GM18951 (cell line): ENCODE measurements around the gene RBM20.

ENCODE experiments used
- POLR2A ChIP-seq: IDR thresholded peaks from 4 replicates; pipeline ENCODE4 v1.6.1; 2011; ENCODE audit warnings: mild to moderate bottlenecking; ENCODE audit not compliant: insufficient read length, insufficient read depth; ENCODE audit errors: extremely low read depth
- in situ Hi-C: fragments of 300-500 bp; cut with MboI; formaldehyde crosslinking; loops from one replicate; pipeline ENCODE4 v1.12.0; 2022; ENCODE audit warnings: low sequenced_read_pairs, mixed read lengths, inconsistent platforms; ENCODE audit not compliant: unreplicated experiment

RBM20 gene

DNA sequence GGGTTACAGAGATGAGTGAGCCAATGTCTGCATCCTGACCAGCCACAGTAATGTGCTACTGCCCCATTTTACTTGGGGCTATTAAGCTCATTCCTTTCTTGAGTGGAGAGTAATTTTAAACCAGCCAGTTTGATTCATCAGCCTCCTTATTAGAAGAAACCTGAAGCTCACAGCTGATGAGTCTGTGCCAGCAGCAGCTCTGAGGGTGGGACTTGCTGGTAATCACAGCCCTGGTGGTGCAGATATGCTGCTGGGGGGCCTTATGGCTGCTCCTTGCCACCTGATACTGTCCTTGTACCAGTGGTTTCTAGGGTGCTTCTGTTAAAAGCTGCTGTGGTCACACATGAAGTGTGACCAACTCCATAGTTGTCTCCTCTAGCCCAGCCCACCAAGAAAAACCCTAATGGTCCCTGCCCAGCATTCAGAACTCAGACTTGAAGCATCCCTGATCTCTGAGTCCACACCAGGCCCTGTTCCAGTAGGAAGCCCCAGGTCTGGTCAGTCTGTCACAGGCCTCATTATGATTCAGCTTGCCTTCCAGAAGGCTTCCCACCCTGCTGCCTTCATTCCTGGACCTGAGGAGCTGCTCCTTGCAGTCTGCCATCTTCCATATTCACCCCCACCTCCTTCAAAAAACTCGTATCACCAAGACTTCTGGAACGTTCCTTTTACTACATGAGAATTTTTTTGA is 28.9 kb upstream of the RBM20 start:
- in situ Hi-C loops, result loop anchor here (25.0 kb wide), 1 partner anchor 272 kb away; no protein-coding TSS in a partner anchor
- TF ChIP-seq POLR2A, result no peak

DNA sequence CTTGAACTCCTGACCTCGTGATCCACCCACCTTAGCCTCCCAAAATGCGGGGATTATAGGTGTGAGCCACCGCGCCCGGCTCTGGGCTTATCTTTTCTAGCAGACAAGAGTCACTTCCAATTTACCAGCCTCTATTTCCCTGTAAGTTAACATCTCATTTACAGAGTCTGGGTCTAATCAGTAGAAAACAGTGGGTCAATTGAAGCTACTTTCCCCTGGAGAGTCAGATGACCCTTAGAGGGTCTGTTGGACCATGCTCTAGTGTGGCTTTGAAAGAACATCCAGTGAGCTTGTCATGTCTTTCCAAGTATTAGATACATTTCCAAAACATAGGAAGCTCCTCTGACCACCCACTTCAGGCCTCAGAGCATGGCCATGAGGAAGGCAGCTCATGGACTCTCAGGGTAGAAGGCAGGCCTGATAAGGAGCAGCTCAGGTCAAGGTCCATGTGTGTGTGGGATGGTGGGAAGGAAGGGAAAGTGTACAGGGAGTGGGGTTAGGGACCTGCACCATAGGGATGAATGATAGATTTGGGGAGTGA is 27.6 kb upstream of the RBM20 start:
- TF ChIP-seq POLR2A, result no peak
- in situ Hi-C loops, result loop anchor here (25.0 kb wide), 1 partner anchor 271 kb away; no protein-coding TSS in a partner anchor

DNA sequence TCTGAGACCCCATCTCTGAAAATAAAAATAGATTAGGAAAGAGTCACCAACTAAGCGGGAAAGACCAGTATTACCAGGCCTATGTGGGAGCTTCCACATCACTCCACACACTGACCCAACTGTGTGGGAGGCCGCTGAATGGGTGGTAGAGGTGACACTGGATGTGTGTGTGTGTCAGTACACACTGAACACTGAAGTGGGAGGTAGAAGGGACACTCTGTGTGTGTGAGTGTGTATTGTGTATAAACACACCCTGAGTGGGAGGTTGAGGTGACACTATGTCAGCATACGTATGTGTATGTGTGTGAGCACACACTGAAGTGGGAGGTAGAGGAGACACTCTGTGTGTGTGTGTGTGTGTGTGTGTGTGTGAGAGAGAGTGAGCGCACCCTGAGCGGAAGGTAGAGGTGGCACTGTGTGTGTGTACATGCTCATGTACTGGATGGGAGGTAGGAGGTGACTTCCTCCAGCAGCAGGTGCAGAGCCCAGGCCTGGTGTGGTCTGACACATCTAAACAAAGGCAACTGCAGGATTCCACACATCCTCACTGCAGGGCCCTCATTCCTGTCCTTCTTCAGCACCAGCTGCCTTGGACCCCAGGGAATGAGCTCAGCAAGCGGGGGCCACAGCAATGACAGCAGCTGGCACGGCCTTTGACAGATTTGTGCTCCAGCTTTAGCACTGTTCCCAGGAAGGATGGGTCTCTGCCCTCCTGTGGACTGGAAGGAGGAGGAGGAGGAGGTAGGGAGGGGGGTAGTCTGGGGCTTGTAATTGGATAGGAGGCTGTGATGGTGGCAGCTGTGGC is 26.5 kb upstream of the RBM20 start:
- in situ Hi-C loops, result loop anchor here (25.0 kb wide), 1 partner anchor 270 kb away; no protein-coding TSS in a partner anchor
- TF ChIP-seq POLR2A, result no peak

DNA sequence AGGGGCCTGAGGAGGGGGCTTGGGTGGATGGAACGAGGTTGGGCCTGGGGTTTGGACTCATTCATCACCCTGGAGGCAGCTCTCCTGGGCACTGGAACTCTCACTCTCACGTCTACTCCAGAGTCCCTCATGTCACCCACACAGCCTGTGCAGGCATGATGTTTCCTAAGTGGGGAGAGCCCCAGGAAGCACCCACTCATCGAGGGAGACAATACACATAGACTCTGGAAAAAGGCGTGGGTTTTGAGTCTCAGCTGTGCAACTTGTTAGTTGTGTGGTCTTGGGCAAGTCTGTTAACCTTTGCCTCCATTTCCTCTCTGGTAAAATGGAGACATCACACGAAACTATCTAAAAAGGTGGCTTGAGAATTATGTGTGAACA is 25.9 kb upstream of the RBM20 start:
- no peak for TF ChIP-seq POLR2A
- in situ Hi-C loops, result loop anchor here (25.0 kb wide), 1 partner anchor 269 kb away; no protein-coding TSS in a partner anchor

DNA sequence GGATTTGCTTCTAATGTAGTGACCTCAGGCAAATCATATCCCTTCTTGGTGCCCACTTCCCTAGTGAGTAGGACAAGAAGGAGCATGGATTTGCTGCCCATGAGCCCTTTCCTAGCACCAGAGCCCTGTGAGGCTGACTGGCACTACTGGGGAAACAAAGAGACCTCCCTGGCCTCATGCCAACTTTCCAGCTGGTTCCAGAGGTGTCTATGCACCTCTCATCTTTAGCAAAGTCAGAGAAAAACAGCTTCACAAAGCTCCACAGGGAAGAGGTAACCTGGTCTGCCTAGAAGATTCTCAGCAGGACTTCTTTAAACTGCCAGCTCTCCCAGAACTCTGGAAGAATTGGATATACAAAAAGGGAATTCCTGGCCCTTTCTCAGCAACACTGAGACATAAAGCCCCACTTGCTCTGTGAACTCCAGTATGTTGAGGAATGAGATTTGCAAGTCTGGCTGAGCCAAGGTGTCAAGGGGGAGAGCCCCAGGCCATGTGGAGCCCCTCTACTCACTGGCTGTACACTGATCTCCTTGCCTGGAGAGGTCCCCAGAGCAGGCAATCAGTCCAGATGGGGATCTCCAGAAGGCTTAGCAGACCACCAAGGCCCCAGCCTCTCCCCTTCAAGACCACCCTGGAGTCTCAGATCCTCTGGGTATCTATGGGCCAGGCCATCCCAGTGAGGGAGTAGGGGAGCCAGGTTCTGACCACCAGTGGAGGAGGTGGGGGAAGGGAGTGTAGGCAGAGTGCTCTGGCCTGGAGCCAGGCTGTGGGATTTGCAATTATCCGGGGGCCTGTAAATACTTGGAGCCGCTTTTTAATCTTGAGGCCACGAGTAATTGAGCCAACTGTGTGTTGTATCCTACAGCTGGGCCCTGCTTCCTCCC is 24.4 kb upstream of the RBM20 start:
- in situ Hi-C loops, result loop anchor here (25.0 kb wide), 1 partner anchor 268 kb away; no protein-coding TSS in a partner anchor
- TF ChIP-seq POLR2A, result no peak

DNA sequence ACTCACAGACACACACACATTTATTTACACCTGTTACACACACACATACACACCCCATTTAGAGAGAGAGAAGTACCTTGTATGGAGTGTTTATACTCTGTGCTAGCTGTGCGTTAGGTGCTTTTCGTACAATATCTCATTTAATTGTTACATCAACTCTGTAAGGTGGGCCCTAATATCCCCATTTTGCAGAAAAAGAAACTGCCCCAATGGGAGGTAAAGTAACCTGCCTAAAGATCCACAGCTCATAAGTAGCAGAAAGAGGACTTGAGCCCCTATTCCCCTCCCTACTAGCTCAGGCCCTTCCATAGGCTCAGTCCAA is 23.8 kb upstream of the RBM20 start:
- no peak for TF ChIP-seq POLR2A
- in situ Hi-C loops, result loop anchor here (25.0 kb wide), 1 partner anchor 267 kb away; no protein-coding TSS in a partner anchor

DNA sequence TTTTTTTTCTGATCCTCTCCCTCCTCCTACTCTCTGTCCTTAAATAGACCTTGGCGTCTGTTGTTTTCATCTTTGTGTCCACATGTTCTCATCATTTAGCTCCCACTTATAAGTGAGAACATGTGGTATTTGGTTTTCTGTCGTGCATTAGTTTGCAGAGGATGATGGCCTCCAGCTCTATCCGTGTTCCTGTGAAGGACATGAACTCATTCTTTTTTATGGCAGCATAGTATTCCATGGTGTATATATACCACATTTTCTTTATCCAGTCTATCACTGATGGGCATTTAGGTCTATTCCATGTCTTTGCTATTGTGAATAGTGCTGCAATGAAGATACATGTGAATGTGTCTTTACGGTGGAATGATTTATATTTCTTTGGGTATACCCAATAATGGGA is 20.8 kb upstream of the RBM20 start:
- in situ Hi-C loops, result loop anchor here (25.0 kb wide), 1 partner anchor 264 kb away; no protein-coding TSS in a partner anchor

DNA sequence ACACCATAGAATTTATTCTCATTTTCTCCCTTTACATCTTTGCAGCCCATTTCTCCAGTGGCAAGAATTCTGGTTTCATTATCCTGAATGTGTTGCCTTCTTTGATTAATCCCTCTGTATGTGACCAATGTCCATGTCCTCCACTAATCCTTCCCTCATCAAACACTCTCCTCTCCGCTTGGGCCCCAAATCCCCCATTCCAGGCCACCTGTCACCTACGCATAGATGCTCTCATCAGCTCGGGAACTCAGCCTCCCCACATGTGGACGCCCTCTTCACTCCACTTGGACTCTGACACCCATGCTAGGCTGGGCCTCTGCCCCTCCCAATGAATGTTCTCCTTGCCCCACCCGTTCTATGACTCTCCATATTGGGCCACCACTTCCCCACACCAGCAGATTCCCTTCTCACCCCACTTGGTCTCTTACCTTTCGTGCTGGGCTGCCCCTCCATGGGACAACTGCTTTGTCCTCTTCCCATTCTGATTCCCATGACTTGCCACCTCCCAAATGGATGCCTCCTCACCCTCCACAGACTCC is 18.7 kb upstream of the RBM20 start:
- in situ Hi-C loops, result no loop called here
- TF ChIP-seq POLR2A, result no peak

DNA sequence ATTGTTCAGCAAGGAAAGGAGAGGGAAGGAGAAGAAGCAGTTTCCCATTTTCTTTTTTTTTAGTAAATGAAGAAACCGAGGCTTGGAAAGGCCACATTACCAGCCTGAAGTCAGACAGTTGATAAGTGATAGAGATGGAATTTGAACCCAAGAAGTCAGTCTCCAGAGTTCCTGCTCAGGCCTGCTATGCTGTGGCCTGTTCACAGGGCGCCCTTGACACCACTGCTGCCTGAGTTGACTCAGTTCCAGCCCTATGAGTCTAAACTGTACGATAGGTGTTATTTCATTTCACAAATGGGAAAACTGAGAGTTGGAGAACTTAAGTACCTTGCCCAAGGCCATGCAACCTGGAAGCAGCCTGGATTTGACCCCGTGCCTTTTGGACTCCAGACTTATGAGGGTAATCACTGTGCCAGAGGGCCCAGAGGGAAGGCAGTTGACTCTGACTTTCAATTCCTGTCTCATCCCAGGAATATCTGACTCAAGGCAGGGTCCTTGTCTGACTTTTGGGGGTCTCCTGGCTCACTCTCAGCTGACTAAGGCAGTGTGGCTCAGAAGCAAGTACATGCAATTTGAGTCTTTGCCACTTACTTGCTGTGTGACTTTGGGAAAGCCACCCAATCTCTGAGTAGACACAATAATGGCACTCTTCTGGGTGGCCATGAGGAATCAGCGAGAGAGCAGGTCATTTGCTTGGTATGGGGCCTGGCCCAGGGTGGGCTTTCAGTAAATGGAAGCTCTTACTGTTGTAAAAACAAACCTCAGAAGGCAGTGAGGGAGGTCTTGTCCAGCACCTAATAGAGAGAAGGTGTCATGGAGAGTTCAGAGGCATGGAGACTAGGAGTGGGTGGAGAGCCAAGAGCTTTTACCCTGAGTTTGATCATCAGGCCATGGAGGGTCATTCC is 17.9 kb upstream of the RBM20 start:
- in situ Hi-C loops, result no loop called here
- no peak for TF ChIP-seq POLR2A

DNA sequence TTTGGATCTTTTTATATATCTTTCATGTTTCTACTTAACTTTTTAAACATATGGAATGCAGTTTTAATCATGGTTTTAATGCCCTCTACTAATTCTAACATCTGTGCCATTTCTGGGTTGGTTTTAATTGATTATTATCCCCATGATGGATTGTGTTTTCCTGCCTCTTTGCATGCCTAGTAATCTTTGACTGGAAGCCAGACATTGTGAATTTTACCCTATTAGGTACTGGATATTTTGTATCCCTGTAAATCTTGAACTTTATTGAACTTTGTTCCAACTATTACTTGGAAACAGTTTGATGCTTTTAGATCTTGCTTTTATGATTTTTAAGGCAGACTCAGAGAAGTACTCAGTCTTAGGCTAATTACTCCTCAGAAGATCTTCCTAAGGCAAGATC is 16.0 kb upstream of the RBM20 start:
- TF ChIP-seq POLR2A, result no peak
- in situ Hi-C loops, result no loop called here

DNA sequence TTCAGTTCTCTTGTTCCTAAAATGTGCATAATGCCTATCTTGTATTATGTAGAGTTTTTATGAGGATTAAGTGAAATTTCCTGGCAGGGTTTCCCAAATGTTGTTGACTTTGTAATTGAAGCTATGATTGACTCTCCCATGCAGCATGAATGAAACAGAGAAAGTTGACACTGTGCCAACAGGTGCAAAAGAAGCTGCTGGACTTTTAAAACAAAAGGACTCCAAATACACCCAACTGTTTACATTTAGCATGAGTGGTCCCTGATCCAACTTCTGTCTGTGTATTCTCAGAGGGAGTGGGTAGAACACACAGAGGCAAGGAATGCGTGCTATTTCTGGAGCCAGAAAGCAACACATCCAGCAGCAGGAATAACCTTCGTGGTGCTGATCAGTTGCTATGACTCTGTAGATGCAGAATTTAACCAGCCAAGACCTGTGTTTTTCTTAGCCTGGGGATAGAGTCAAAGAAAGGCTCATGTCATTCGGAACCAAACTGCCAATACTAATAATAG is 14.4 kb upstream of the RBM20 start:
- in situ Hi-C loops, result no loop called here
- no peak for TF ChIP-seq POLR2A

DNA sequence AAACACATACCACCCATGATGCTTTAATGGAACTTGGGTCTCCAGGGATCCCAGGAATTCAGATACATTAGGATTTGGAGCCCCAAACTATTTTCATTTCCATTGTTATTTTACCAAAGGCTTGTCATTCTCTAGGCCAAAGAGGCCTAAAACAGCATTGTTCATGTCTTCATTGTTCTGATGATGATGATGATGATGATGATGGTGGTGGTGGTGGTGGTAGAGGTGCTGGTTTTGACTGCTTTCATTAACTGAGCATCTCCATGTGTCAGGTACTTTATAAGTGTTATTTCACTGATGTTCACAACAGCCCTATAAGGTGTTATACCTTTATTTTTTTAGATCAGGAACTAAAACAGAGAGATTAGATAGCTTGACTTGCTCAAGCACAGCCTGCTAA is 12.2 kb upstream of the RBM20 start:
- TF ChIP-seq POLR2A, result no peak
- in situ Hi-C loops, result no loop called here
